ENCODE measurements around the gene INSYN2B.

INSYN2B gene

DNA sequence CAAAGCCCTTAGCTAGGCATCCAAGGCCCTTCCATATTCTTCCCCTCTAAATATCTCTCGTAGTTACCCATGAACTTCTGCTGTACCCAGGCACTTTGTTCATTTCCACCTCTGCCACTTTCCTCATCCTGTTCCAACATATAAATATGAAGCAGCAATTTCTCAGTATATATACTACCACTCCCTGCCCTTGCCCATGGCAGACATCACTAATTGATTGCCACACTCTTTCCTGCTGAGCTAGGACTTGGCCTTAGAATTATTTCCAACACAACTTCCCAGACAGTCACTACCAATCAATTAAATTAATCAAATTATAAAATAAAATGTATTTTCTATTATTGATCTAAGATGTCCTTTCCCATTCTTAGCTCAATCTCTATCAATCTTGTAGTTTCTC lies 8.5 kb downstream of the INSYN2B start:
- DNase-seq (ENCODE audit: low spot score), result no peak

DNA sequence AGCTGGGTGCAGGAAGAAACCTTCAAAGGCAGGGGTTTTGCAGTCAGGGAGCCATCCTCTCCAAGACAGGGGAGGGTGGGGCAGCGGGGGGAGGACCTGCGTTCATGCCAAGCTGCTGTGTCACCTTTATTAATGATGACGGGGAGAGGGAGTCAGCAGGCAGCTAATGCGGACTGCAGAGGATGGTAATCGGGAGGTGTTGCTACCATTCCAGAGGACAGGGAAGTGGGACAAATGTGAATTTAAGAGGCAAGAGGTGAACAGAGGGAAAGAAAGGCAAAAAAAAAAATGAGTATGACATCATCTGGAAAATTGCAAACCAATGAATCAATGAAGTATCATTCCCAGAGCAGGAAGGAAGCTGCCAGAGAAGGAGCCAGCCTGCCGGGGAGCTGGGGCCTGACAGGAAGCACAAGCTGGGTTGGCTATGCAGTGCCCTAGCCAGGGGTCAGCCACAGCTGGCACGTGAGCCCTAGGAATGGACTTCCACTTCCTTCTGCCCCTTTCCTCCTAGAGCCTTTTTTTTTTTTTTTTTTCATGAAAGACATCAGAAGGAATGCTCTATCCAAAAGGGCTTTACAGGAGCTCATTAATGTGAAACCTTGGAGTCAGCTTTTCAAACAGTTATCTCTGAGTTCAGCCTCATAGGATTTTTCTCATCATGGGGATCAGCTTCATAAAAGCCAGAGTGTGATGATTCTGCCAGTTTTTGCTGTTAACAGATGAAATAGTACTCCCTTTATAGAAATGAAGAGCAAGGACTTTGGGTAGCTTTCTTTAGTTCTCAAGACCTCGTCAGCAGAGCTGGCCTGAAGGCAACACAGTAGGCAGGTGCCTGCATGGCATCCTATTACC lies 9.2 kb downstream of the INSYN2B start:
- DNase-seq (ENCODE audit: low spot score), result peak; percentile 84

DNA sequence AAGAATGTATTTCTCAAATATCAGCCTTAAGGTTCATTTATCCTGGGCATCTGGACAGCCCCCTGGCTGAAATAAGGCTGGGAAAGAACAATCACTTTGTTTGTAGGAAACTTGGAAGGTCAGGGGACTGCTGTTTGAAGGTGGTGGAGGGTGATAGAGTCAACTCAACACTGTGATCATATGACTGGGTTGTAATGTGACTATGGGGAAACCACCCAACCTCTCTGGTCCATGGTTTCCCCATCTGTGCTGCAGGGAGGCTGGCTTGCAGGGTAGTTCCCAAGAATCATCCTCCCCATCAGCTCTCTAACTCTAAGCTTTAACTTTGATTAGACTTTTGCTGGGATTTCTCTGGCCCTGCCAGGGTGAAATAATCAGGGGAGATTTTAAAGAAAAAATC lies 10.0 kb downstream of the INSYN2B start:
- DNase-seq (ENCODE audit: low spot score), result no peak

DNA sequence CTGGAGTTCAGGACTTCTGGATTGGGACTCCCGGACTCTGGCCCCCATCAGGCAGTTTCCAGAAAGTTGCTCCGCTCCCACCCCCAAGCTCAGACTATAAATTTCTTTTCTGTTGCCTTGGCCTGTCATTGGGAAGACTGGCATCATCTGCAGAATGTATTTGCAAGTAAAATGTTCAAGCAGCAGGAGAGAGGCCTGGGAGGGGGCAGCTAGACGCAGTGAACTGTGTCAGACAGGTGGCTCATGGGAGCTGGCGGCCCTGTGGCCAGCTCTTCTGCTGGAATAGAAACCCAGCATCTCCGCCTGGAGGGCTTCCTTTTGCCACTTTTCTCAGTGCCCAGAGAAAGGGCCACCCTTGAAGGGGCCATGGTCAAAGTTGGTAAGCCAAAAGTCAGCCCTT lies 16.0 kb downstream of the INSYN2B start:
- DNase-seq (ENCODE audit: low spot score), result no peak

DNA sequence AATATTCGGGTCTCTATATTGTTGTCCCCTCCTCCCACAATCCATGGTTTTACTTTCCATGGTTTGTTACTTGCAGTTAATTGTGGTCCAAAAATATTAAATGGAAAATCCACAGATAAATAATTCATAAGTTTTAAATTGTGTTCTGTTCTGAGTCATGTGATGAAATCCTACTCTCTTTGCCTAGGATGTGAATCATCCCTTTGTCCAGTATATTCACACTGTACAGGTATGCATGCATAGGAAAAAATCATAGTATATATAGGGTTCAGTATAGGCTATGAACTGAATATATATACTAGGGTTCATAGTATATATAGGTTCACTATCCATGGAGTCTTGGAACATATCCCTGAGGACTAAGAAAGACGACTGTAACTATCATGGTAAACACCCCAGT lies 19.6 kb downstream of the INSYN2B start:
- DNase-seq (ENCODE audit: low spot score), result no peak

DNA sequence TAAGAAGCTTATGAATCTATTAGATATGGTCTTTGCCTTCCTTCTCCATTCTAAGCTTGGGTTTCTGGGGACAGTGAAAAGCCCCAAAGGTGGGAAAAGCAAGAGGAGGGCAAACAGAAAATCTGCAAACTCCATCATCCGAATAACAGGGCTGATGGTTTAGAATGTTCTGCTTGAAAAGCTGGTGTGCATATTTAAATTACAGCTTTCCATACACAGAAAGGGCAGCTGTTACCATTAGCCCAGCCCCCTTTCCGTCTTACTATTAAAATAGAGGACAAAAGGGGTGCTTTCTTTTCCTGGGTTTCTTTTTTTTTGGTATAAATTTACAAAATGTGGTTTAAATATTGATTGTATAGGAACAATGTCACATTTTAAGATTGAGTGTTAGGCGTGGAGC lies 22.0 kb downstream of the INSYN2B start:
- no peak for DNase-seq (ENCODE audit: low spot score)

DNA sequence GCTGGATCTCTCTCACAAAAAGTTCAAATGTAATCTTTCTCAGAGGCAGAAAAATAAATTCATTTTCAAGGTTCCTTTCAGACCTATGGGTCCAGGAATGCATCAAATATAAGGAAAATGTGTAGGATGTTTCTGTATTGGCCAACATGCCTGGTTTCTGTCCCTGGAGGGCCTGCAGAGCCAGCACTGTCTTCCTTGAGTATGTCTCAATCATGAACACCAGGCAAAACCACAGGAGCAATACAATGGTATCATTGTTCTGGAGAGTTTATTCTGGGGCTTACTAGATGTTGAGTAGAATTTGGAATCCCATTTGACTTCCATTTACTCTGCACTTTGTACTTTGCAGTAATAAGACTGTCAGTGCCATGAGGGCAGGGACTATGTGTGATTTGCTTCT lies 23.5 kb downstream of the INSYN2B start:
- DNase-seq (ENCODE audit: low spot score), result peak; percentile 26

DNA sequence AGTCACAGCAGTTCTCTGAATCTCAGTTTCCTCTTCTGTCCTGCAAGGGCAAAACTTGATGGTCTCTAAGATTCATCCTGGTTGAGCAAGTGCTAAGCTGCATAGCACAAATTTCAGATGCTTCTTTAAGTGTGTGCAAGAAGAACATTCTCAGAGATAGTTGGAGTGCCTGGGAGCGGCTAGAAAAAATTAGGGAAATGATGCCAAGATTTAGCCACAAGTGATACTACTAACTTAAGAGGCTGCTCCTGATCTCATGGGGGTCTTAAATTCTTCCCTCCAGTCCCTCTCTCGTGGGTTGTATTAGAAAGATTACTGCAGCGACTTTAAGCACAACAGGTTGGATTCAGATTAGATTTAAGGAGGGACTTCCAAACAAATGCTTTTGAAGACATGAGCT lies 24.2 kb downstream of the INSYN2B start:
- DNase-seq (ENCODE audit: low spot score), result no peak

DNA sequence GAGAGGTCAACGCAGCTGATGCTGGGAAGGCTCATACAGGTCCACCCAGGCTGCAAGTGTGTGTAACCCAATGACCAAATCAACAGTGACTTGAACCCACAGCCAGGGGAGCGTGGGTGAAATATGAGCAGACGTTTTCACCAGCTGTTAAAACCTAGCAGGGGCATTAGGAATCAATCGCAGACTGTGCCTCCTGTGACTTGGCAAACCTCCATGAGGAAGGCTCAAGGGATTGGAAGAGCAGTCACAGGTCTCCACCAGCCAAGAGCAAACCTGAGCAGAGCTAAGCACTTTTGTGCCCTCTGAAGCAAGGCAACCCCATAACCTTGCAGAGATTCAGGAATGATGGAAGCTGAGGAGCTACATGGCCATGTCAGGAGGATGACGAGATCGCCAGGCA lies 25.5 kb downstream of the INSYN2B start:
- DNase-seq (ENCODE audit: low spot score), result no peak

DNA sequence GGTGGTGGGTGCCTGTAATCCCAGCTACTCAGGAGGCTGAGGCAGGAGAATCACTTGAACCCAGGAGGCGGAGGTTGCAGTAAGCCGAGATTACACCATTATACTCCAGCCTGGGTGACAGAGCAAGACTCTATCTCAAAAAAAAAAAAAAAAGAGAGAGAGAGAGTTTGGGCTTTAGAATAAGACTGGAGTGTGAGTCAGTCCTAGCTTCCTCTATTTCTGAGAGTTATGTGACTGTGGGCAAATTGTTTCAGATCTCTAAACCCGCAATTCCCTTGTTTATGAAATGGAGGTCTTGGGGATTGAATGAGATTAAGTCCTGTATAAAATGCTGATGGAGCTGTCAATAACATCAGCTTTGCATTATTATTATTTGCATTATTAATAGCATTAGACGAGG lies 27.1 kb downstream of the INSYN2B start:
- peak; percentile 20 for DNase-seq (ENCODE audit: low spot score)

DNA sequence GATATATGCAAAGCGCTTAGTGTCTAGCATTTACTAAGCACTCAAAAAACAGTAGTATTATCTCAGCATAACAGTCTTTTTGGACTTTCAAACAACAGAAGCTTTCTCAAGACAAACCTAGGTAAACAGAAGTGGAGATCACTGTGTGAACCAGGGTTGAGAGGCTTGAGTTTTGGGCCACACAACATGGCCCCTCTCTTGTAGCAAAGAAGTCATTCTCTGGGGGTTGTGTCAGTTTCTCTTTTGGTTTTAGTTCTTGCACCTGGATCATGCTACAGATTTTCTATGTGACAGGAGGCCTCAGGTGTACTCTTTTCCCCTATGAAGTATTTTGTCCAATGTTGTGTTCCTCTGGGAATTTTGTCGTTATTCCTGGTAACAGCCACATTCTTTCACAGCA lies 30.0 kb downstream of the INSYN2B start:
- DNase-seq (ENCODE audit: low spot score), result no peak

DNA sequence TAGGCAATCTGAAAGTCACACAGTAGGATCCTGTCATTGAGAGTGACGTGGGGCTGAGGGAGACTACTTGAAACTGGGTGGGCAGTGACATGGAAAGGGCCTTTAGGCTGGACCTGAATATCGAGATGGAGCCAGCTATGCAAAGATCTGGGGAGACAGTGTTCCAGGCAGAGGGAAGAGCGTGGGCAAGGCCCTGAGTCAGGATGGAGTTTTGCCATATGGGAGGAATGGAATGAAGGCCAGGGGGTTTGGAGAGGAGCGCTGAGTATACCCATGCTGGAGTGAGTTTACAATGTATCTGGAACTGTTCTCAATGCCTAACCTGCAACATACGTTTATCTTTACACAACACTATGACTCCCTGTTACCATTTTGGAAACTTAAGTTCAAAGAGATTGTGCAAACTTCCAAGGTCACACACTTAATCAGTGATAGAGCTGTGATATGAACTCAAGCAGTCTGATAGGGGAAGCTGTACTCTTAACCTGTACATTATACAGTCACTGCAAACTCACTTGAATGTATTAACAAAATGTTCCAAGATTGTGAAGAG lies 33.5 kb downstream of the INSYN2B start:
- DNase-seq (ENCODE audit: low spot score), result no peak

DNA sequence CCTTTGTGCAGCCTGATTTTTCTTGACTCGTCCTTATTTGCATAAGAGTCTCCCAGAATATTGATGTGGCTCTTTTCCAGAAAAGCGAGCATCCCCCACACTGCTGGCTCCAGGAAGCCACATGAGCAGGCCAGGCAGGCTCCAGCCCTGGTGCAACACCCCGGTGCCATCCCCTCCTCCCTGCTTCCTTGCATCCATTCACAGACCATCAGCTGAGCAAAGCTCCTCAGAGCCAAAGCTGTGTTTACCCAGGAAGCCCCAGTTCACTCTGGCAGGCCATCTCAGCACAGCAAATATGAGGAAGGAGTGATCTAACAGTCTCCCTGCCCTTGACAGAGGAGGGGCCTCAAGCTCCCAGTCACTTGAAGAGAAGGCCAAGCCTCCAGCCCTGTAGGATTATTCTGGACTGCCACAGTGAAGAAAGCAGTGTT lies 34.4 kb downstream of the INSYN2B start:
- peak; percentile 92 for DNase-seq (ENCODE audit: low spot score)

DNA sequence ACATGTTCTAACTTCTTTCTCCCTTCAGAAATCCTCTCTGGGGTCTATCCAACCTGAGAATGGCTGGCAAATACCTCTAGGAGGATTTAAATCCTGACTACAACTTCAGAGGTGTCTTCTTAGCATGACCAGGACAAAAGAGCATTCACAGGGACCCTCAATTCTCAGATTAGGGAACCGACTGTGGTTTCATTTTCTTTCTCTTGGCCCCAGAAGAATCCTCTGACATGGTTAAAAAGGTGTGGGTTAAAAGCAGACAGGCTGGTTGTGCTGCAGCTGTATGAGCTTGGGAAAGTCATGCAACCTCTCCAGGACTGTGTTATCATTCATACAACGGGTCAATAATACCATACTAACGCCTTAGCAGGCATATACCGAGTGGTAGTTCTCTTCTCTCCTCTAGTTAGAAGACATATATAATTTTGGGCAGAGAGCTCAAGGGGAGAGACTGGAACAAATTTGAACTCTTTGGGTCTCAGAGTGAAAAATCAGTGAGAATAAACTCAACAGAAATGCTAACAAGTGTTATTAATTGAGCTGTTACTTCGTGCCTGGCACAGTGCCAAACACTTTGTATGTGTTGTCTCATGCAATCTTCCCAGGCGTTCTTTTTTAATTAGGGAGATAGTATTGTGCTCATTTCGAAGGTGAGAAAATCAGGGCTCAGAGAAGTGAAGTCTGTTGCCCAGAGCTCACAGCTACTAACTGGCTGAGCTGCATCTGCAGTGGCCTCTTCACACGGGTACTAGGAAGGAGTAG lies 35.2 kb downstream of the INSYN2B start:
- DNase-seq (ENCODE audit: low spot score), result no peak

DNA sequence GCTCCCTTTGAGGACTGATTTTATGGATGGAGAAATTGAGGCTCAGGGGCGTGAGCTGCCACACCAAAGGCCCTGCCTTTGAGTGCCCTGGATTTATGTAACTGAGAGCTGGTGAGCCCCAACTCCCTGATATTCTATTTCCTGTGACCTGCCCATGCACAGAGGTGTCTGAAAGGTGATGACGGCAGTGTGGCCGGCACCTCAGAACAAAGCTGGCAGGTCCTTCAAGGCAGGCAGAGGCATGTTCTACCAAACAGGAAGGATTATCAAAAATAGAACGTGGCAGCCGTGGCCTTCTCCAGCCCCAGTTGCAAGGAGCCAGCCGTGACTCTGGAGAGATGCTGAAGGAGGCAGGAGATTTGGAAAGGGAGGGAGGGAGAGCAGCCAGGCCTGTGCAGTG lies 36.2 kb downstream of the INSYN2B start:
- DNase-seq (ENCODE audit: low spot score), result no peak

DNA sequence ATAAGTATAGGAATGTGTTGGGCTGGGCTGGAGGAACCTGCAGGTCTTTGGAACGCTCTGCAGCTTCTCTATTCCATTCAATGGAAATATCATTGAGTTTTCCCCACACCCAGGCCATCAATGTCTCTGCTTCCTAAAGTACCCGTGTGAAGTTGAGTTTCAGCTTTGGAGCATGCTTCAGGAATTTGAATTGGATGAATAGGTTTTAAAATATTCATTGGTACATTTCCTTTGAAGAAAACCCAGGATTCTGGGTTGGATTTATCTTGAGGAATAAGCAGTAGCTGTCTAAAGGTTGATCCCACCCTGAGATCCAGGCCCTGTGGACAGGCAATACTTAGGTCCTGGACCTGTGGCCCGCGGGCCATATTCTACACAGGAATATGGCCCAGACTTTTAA lies 37.3 kb downstream of the INSYN2B start:
- peak; percentile 26 for DNase-seq (ENCODE audit: low spot score)

DNA sequence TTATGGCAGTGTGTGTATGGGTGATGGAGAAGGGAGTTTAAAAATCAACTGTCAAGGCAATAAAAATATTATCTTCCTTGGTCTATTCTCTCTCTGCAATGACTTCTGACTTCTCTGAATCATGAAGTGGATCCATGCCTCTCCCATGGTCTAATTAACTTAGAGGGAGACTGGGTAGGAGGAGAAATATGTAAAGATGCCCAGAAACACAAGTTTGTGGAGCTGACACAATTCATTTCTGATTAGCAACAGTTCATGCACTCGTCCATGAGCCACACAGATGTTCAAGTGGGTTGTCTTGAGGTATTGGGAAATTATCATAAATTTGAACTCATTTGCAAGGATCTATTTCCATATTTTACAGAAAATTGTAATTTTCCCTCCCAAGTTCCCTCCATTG lies 38.1 kb downstream of the INSYN2B start:
- peak; percentile 82 for DNase-seq (ENCODE audit: low spot score)

DNA sequence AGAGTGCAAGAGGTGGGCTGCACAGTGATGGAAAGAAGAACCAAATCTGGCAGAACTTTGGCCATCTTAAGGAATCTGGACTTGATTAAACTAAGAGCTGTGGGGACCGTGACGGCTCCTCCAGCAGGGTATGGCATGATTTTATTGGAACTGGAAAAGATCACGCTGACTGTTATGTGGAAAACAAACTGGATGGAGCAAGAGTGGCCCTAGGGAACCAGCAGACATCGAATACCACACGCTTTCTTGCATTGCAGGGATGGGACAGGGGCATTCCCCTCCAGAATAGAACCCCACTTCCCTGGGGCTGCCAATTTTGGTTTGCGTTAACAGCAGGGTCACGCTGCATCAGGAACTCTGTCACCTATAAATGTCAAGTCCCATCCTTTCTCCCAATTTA lies 38.8 kb downstream of the INSYN2B start:
- no peak for DNase-seq (ENCODE audit: low spot score)

DNA sequence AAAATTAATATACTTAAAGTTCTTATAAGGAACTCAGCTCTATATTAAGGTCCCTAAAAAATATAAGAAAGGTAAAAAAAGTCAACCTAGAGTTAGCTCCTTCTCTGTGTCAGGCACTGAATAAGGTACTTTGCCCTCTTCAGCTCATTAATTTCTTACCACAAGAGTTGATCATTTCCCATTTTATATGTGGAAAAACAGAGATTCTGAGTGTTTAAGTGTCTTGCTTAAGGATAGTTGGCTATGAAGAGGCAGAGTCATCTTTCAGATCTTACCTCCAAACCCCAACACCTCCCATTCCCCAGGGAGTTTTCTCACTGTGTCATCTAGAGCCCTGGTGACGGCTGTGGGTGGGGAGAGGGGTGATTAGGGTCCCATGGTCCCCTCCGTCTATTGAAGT lies 40.6 kb downstream of the INSYN2B start:
- no peak for DNase-seq (ENCODE audit: low spot score)

DNA sequence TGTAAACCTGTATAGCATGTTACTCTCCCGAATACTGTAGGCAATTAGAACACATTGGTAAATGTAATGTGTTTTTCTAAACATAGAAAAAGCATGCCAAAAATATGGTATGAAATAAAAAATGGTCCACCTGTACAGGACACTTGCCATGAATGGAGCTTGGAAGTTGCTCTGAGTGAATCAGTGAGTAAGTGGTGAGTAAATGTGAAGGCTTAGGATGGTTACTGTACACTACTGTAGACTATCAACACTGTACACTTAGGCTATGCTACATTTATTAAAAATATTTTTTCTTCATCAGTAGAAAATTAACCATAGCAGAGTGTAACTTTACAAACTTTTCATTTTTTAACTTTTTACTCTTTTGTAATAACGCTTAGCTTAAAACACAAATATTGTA lies 41.9 kb downstream of the INSYN2B start:
- no peak for DNase-seq (ENCODE audit: low spot score)

DNA sequence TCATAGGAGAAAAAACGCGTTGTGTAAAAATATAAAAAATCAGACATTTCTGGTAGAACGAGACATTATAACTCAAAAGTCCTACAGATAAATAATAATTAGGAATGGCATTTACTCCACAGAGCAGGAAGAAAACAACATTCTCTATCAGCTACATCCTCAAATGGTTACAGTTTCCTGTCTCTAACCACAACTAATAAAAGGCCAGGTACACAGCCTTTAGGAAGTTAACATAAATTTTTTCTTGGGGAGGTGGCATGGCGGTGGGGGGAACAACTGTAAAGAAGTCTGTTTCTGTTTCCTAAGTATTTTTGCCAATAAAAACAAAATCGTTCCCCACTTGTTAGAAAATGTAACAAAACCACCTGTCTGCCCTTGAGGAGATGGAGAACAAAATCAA lies 44.5 kb downstream of the INSYN2B start:
- DNase-seq (ENCODE audit: low spot score), result no peak

DNA sequence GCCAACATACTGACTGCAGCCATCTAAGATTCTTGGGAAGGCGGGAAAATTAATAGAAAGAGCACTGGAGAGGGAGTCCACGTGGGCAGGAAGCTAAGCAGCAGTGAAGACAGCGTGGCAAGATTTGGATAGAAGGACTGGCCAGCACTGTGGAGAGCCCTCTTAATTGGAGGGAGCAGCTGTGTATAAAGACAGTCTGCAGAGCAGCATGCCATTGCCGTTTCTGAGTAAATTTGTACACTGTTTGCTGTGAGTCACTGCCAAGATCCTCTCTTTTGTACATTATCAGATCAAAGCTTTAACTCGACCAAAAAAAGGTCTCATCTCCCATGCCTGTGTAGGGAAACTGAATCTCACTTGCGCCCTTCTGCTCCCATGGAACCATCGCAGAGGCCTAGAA lies 45.3 kb downstream of the INSYN2B start:
- no peak for DNase-seq (ENCODE audit: low spot score)

DNA sequence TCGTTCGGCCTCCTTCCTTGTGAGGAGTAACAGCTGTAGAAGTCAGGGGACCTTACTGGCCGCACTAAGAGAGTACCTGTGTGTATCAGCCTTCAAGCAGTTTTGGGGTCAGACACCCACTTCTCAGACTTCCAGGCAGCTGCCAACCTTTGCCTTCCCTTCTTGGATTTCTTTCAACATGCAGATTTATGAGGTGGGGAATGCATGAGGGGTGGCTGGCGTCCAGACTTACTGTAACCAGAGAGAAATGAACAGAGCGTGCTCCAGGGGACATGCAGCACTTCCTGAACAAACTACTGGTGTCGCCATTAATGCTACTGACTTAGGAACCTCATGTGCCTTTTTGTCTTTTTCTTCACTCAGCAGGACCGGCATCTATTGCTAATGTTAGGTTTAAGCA lies 46.7 kb downstream of the INSYN2B start:
- no peak for DNase-seq (ENCODE audit: low spot score)

Measured in GM03348 (cell line).